ENCODE results near the gene MAGEF1.

MAGEF1 gene

GRCh38 chr3:184662187-184662586 is 49.7 kb downstream of the MAGEF1 start:
- no peak for DNase-seq

- no peak for DNase-seq
Observed at GRCh38 chr3:184660931-184661330, 50.9 kb downstream of the MAGEF1 start.

Measured in AML-193 (cell line).